IPS DF 4.7 (cell line): ENCODE results near the gene GLDC.
"Not testable (repeated sequence)": the region's sequence is repeated elsewhere in the genome, so short reads cannot be mapped to it uniquely, and the experiment has no call there.

ENCODE experiments used
- DNase-seq: peaks from one replicate; pipeline ENCODE4 v3.0.0-alpha.2; 2013; ENCODE audit warnings: low spot score; ENCODE audit errors: extremely low read depth

Gene GLDC

GRCh38 chr9:6566409-6567139, 79.0 kb downstream of the GLDC start:
- no peak for DNase-seq

- DNase-seq = no peak
Observed at GRCh38 chr9:6565312-6565711, 80.2 kb downstream of the GLDC start.

GRCh38 chr9:6564868-6565267, 80.7 kb downstream of the GLDC start:
- DNase-seq = no peak

GRCh38 chr9:6564360-6564759, 81.2 kb downstream of the GLDC start:
- DNase-seq = no peak

GRCh38 chr9:6562871-6563430, 82.6 kb downstream of the GLDC start:
- DNase-seq = no peak

- no peak for DNase-seq
Observed at GRCh38 chr9:6562201-6562600, 83.3 kb downstream of the GLDC start.

GRCh38 chr9:6557883-6558616, 87.5 kb downstream of the GLDC start:
- DNase-seq = no peak

- DNase-seq = no peak
Observed at GRCh38 chr9:6553866-6554265, 91.7 kb downstream of the GLDC start.

GRCh38 chr9:6552498-6553121, 92.9 kb downstream of the GLDC start:
- no peak for DNase-seq

- no peak for DNase-seq
Observed at GRCh38 chr9:6552033-6552432, 93.5 kb downstream of the GLDC start.

- DNase-seq = no peak
Observed at GRCh38 chr9:6551136-6551535, 94.4 kb downstream of the GLDC start.

GRCh38 chr9:6549106-6549800, 96.3 kb downstream of the GLDC start:
- no peak for DNase-seq

- DNase-seq = no peak
Observed at GRCh38 chr9:6545017-6545691, 100.4 kb downstream of the GLDC start.

GRCh38 chr9:6543204-6543603, 102.3 kb downstream of the GLDC start:
- no peak for DNase-seq

- DNase-seq = not testable (repeated sequence)
Observed at GRCh38 chr9:6542617-6543016, 102.9 kb downstream of the GLDC start.

- no peak for DNase-seq
Observed at GRCh38 chr9:6538666-6539071, 106.9 kb downstream of the GLDC start.

GRCh38 chr9:6535594-6535993, 109.9 kb downstream of the GLDC start:
- DNase-seq = no peak

GRCh38 chr9:6525326-6526045, 120.0 kb downstream of the GLDC start:
- DNase-seq = no peak

GRCh38 chr9:6522263-6522662, 123.3 kb downstream of the GLDC start:
- DNase-seq = no peak

GRCh38 chr9:6512085-6512657, 133.4 kb downstream of the GLDC start:
- DNase-seq = no peak
